H1 (cell line): ENCODE data around the gene RNASE1. TPM values are rescaled to one million over a fixed set of nuclear protein-coding genes. Genes with fewer than 3 reads are reported as not detected.

ENCODE experiments used
- CTCF ChIA-PET: fragments of 300-600 bp; sonication (Branson Sonifier 250); formaldehyde crosslinking; loops from one replicate; lab custom pipeline; 2021; ENCODE audit not compliant: partially characterized antibody; lab: Charles Lee
- POLR2A ChIA-PET: fragments of 300-600 bp; sonication (Branson Sonifier 250); formaldehyde crosslinking; loops from one replicate; lab custom pipeline; 2021; ENCODE audit warnings: inconsistent platforms; ENCODE audit not compliant: partially characterized antibody; lab: Charles Lee
- DNase-seq, 2 experiments: peaks; one replicate each; pipeline versions ENCODE4 v3.0.0 to v3.0.0-alpha.2; 2010 to 2022; ENCODE audit warnings: low spot score in 2 of 2, low read depth in 1 of 2, mixed read lengths in 1 of 2
- FAIRE-seq: peaks from 2 replicates; lab custom pipeline; 2011; peaks lifted over from hg19 to GRCh38; lab: Jason Lieb, UNC
- H2AFZ ChIP-seq: 2 replicates; pipeline ENCODE4 v1.8.1; 2012; ENCODE audit warnings: low read length, inconsistent platforms
- H2AK5ac ChIP-seq: 2 replicates; pipeline ENCODE4 v1.6.1; 2013; ENCODE audit warnings: low read depth, low read length
- H2BK120ac ChIP-seq: replicated peaks from 2 replicates; pipeline ENCODE3; 2013; ENCODE audit warnings: low read depth, low read length, inconsistent platforms
- H2BK12ac ChIP-seq: 2 replicates; pipeline ENCODE4 v1.6.1; 2013; ENCODE audit warnings: low read depth, low read length
- H2BK15ac ChIP-seq: 2 replicates; pipeline ENCODE4 v1.6.1; 2013; ENCODE audit warnings: low read length
- H2BK20ac ChIP-seq: 2 replicates; pipeline ENCODE4 v1.6.1; 2013; ENCODE audit warnings: low read length
- H2BK5ac ChIP-seq: 2 replicates; pipeline ENCODE4 v1.6.1; 2013; ENCODE audit warnings: low read depth, low read length
- H3K14ac ChIP-seq: 2 replicates; pipeline ENCODE4 v1.6.1; 2013; ENCODE audit warnings: inconsistent platforms; ENCODE audit not compliant: insufficient read length
- H3K18ac ChIP-seq: 2 replicates; pipeline ENCODE4 v1.6.1; 2013; ENCODE audit warnings: low read length; ENCODE audit errors: extremely low read depth
- H3K23ac ChIP-seq: 2 replicates; pipeline ENCODE4 v1.6.1; 2013; ENCODE audit warnings: inconsistent platforms; ENCODE audit not compliant: insufficient read length
- H3K23me2 ChIP-seq: 2 replicates; pipeline ENCODE4 v1.6.1; 2013; ENCODE audit warnings: low read depth, low read length
- H3K27ac ChIP-seq: 2 replicates; pipeline ENCODE4 v1.6.1; 2011; ENCODE audit warnings: low read depth, low read length, inconsistent platforms
- H3K27me3 ChIP-seq, 4 experiments: replicated peaks in 1 of 4; 1 replicate in 1 of 4; 2 replicates in 3 of 4; pipeline versions ENCODE4 v1.6.1 to v1.8.1; 2011 to 2013; ENCODE audit warnings: low read length in 3 of 4, mild to moderate bottlenecking in 3 of 4, inconsistent platforms in 2 of 4, mixed read lengths in 2 of 4, moderate library complexity in 1 of 4; ENCODE audit not compliant: control insufficient read depth in 3 of 4, insufficient read depth in 3 of 4; ENCODE audit errors: extremely low read depth in 1 of 4
- H3K36me3 ChIP-seq, 4 experiments: 2 replicates each; pipeline versions ENCODE4 v1.6.1 to v1.8.1; 2011 to 2013; ENCODE audit warnings: mild to moderate bottlenecking in 4 of 4, low read length in 3 of 4, moderate library complexity in 2 of 4, control low read depth in 1 of 4, inconsistent platforms in 1 of 4; ENCODE audit not compliant: insufficient read depth in 4 of 4, control insufficient read depth in 2 of 4
- H3K4ac ChIP-seq: replicated peaks from 2 replicates; pipeline ENCODE3; 2013; ENCODE audit warnings: low read length, low read depth, mixed read lengths, inconsistent platforms; ENCODE audit not compliant: insufficient read length
- H3K4me1 ChIP-seq, 4 experiments: replicated peaks in 1 of 4; 1 replicate in 1 of 4; 2 replicates in 3 of 4; pipeline versions ENCODE4 v1.6.1 to v1.8.1; 2011 to 2013; ENCODE audit warnings: low read length in 3 of 4, inconsistent platforms in 2 of 4, mixed read lengths in 1 of 4; ENCODE audit not compliant: insufficient read depth in 4 of 4, control insufficient read depth in 3 of 4
- H3K4me2 ChIP-seq, 2 experiments: 2 replicates each; pipeline versions ENCODE4 v1.6.1 to v1.8.1; 2011 to 2013; ENCODE audit warnings: low read depth in 2 of 2, low read length in 2 of 2, control low read depth in 1 of 2, inconsistent platforms in 1 of 2, mild to moderate bottlenecking in 1 of 2; ENCODE audit not compliant: insufficient read depth in 1 of 2
- H3K4me3 ChIP-seq, 4 experiments: fragments of 200-600, 300-600 bp in 1 of 4; sonication (generic), shearing (Covaris generic), sonication (Bioruptor Twin) in 1 of 4; 2 replicates each; pipeline versions ENCODE4 v1.5.1 to v1.8.1; 2011 to 2016; ENCODE audit warnings: low read length in 4 of 4, low read depth in 3 of 4, control low read depth in 2 of 4, inconsistent platforms in 2 of 4, mild to moderate bottlenecking in 2 of 4, mixed read lengths in 1 of 4, moderate library complexity in 1 of 4; ENCODE audit not compliant: insufficient read depth in 2 of 4; ENCODE audit errors: extremely low read depth in 1 of 4
- H3K56ac ChIP-seq: replicated peaks from 2 replicates; pipeline ENCODE3; 2013; ENCODE audit warnings: low read depth, mild to moderate bottlenecking, mixed read lengths, low read length, inconsistent platforms; ENCODE audit not compliant: insufficient read length
- H3K79me1 ChIP-seq: 2 replicates; pipeline ENCODE4 v1.6.1; 2013; ENCODE audit warnings: low read depth, low read length, control low read depth
- H3K79me2 ChIP-seq, 2 experiments: 2 replicates each; pipeline versions ENCODE4 v1.6.1 to v1.8.1; 2012 to 2013; ENCODE audit warnings: low read length in 2 of 2, mild to moderate bottlenecking in 2 of 2, inconsistent platforms in 1 of 2; ENCODE audit not compliant: insufficient read depth in 2 of 2, control insufficient read depth in 1 of 2
- H3K9ac ChIP-seq, 4 experiments: replicated peaks in 1 of 4; 1 replicate in 1 of 4; 2 replicates in 3 of 4; pipeline versions ENCODE4 v1.6.1 to v1.8.1; 2011 to 2013; ENCODE audit warnings: low read depth in 3 of 4, low read length in 3 of 4, control low read depth in 2 of 4, mild to moderate bottlenecking in 2 of 4, moderate library complexity in 2 of 4, inconsistent platforms in 1 of 4; ENCODE audit errors: extremely low read depth in 1 of 4
- H3K9me3 ChIP-seq, 2 experiments: 2 replicates each; pipeline versions ENCODE4 v1.6.1 to v1.8.1; 2012 to 2013; ENCODE audit warnings: mild to moderate bottlenecking in 2 of 2, moderate library complexity in 2 of 2, control low read depth in 1 of 2, inconsistent platforms in 1 of 2, low read depth in 1 of 2, low read length in 1 of 2, mixed read lengths in 1 of 2; ENCODE audit not compliant: insufficient read depth in 2 of 2
- H4K20me1 ChIP-seq, 2 experiments: replicated peaks in 1 of 2; 2 replicates each; pipeline versions ENCODE3 to v1.8.1; 2011 to 2013; ENCODE audit warnings: inconsistent platforms in 2 of 2, low read length in 2 of 2, mild to moderate bottlenecking in 1 of 2; ENCODE audit not compliant: insufficient read depth in 2 of 2, control insufficient read depth in 1 of 2
- H4K5ac ChIP-seq: 2 replicates; pipeline ENCODE4 v1.6.1; 2013; ENCODE audit warnings: low read length, low read depth, mixed read lengths, inconsistent platforms; ENCODE audit not compliant: insufficient read length
- H4K8ac ChIP-seq: 2 replicates; pipeline ENCODE4 v1.8.0; 2013; ENCODE audit warnings: mild to moderate bottlenecking, moderate library complexity, low read length, inconsistent platforms; ENCODE audit not compliant: insufficient read depth; ENCODE audit errors: extremely low read depth
- H4K91ac ChIP-seq: replicated peaks from 2 replicates; pipeline ENCODE3; 2013; ENCODE audit warnings: low read length, mixed read lengths, inconsistent platforms; ENCODE audit not compliant: insufficient read length
- CHD1 ChIP-seq: IDR thresholded peaks from 2 replicates; pipeline ENCODE4 v1.6.1; 2012; ENCODE audit warnings: low read depth, low read length, improper control_type of control experiment
- EZH2 ChIP-seq: fragments of 200-600 bp; sonication (generic); IDR thresholded peaks from 2 replicates; pipeline ENCODE4 v1.7.1; 2012; ENCODE audit warnings: low read depth, mild to moderate bottlenecking, moderate library complexity, low read length, inconsistent platforms; ENCODE audit not compliant: severe bottlenecking
- HDAC2 ChIP-seq, 2 experiments: fragments of 300-600 bp in 1 of 2; sonication (generic) in 1 of 2; IDR thresholded peaks; 2 replicates each; pipeline ENCODE4 v1.6.1; 2011 to 2012; ENCODE audit warnings: low read depth in 2 of 2, low read length in 2 of 2, mild to moderate bottlenecking in 2 of 2, moderate library complexity in 2 of 2, borderline replicate concordance in 1 of 2, inconsistent platforms in 1 of 2
- SIN3A ChIP-seq, 2 experiments: IDR thresholded peaks in 1 of 2; conservative IDR thresholded peaks in 1 of 2; 2 replicates each; pipeline ENCODE4 v1.6.1; 2011 to 2012; ENCODE audit warnings: low read length in 2 of 2, improper control_type of control experiment in 1 of 2, low read depth in 1 of 2, mild to moderate bottlenecking in 1 of 2
- SIX5 ChIP-seq: IDR thresholded peaks from 2 replicates; pipeline ENCODE4 v1.6.1; 2011; ENCODE audit warnings: mild to moderate bottlenecking, low read depth, low read length
- SP1 ChIP-seq: IDR thresholded peaks from 2 replicates; pipeline ENCODE4 v1.6.1; 2011; ENCODE audit warnings: low read depth, low read length
- WGBS, 2 experiments: shearing (Covaris generic) in 1 of 2; methylation state at CpG; one replicate each; pipeline versions ENCODE4 v1.1.6 to v1.1.7; 2013 to 2015; ENCODE audit warnings: low lambda C conversion rate in 2 of 2, mixed read lengths in 2 of 2, inconsistent platforms in 1 of 2, low coverage in 1 of 2, missing lambda C conversion rate in 1 of 2; ENCODE audit not compliant: insufficient replicate concordance in 2 of 2, insufficient coverage in 1 of 2, insufficient read length in 1 of 2; ENCODE audit errors: extremely low coverage in 1 of 2, missing lambda C conversion rate in 1 of 2; 5-methylcytosine and 5-hydroxymethylcytosine counted together
- polyA plus RNA-seq, 7 experiments: library from polyadenylated mRNA; depleted of rRNA in 3 of 7; stranded (reverse) in 5 of 7; unstranded in 2 of 7; fragments of >200 nt in 5 of 7; fragments of 200-250 nt in 2 of 7; gene quantifications; 1 replicate in 5 of 7; 2 replicates in 1 of 7; 4 replicates in 1 of 7; pipeline versions ENCODE4 v1.2.1 to v1.2.3, GENCODE V29; 2011 to 2013; ENCODE audit warnings: missing spikeins in 2 of 7, mixed read lengths in 2 of 7
- total RNA-seq: library from RNA; stranded (reverse); fragmentation: NEBNext Ultra II Directional; extraction: Animal tissue kit (Norgen Biotek cat#: 25700); gene quantifications from 2 replicates; pipeline ENCODE4 v1.2.1, GENCODE V29; 2021

RNASE1 gene
- total and polyA plus RNA-seq, 2 of the 8 experiments (the other 6 are each of a cell fraction or from before 2014, with no cell fraction given) = 2.2 to 13.4 TPM

GRCh38 chr14:20823859-20824258 lies 21.2 kb upstream of the RNASE1 start:
- 95% methylated on average over 8 of the region's 8 CpGs; no CpG with 5 or more reads in 1 of the 2 experiments for WGBS, 2 experiments
- H2BK12ac ChIP-seq = no peak overlapping the region
- no peak overlapping the region for H2AFZ ChIP-seq
- H3K9ac ChIP-seq = no peak overlapping the region
- no peak for DNase-seq
- no peak overlapping the region for H2BK20ac ChIP-seq
- CTCF ChIA-PET = interaction anchor here (1.0 to 1.6 kb wide), 4 partner anchors 35 to 92 kb away, joined by 3 to 4 read pairs (median 4); no protein-coding TSS in a partner anchor
- H3K23me2 ChIP-seq = peaks cover 6% of the 10 kb centered on the region
- H3K27me3 ChIP-seq = no peaks in the 10 kb centered on the region
- H2BK120ac ChIP-seq = no peak overlapping the region
- H3K36me3 ChIP-seq = peaks cover 0 to 21% (median 3%) of the 10 kb centered on the region in 4 experiments; a peak in 3 of 8 replicates
- no peak overlapping the region for H4K8ac ChIP-seq
- no peak overlapping the region for H3K27ac ChIP-seq
- H4K20me1 ChIP-seq = no peaks in the 10 kb centered on the region
- no peak overlapping the region for H3K4me2 ChIP-seq
- H3K79me1 ChIP-seq = no peaks in the 10 kb centered on the region
- H3K14ac ChIP-seq = no peak overlapping the region
- H4K91ac ChIP-seq = no peak overlapping the region
- H3K79me2 ChIP-seq = peaks cover 0 to 27% of the 10 kb centered on the region in 2 experiments; a peak in 2 of 4 replicates
- no peak overlapping the region for H3K4me3 ChIP-seq
- H4K5ac ChIP-seq = no peak overlapping the region
- H3K56ac ChIP-seq = no peak overlapping the region
- no peak overlapping the region for H2BK15ac ChIP-seq
- no peak overlapping the region for H3K18ac ChIP-seq
- no peak for TF ChIP-seq EZH2
- TF ChIP-seq SIN3A (conservative IDR thresholded peaks at IDR 0.05 in 1 of 2, IDR thresholded peaks at IDR 0.05 in 1 of 2; ENCODE audit: low read depth in 1 of 2, low read length in 2 of 2) = no peak
- TF ChIP-seq SIX5 = no peak
- TF ChIP-seq HDAC2 (IDR thresholded peaks at IDR 0.05; ENCODE audit: borderline replicate concordance in 1 of 2, low read depth in 2 of 2, low read length in 2 of 2) = no peak
- no peak for TF ChIP-seq SP1
- TF ChIP-seq CHD1 = no peak
- TF ChIP-seq, all 59 proteins: peak for 0
- peaks cover 4 to 21% (median 11%) of the 10 kb centered on the region in 4 experiments; a peak in 4 of 7 replicates for H3K4me1 ChIP-seq
- no peak for FAIRE-seq
- no peaks in the 10 kb centered on the region for H3K9me3 ChIP-seq
- H2AK5ac ChIP-seq = 0 out of 2 replicates have a peak overlapping the region, but pooled peaks have one; percentile 75
- H3K4ac ChIP-seq = no peak overlapping the region
- POLR2A ChIA-PET = interaction anchor here (0.5 to 2.3 kb wide), 2 partner anchors 13 to 173 kb away, joined by 4 to 5 read pairs; no protein-coding TSS in a partner anchor
- no peak overlapping the region for H2BK5ac ChIP-seq
- H3K23ac ChIP-seq = no peak overlapping the region
